Breast epithelium (tissue), 3 donors: Measurements from ENCODE around the gene CCDC183.
"Not testable (repeated sequence)": the region's sequence is repeated elsewhere in the genome, so short reads cannot be mapped to it uniquely, and the experiment has no call there.

Experiments used
- CTCF ChIP-seq, 3 donors: fragments of 450-650 bp; IDR thresholded peaks; one replicate each; pipeline ENCODE4 v1.5.1; 2016 to 2017; ENCODE audit warnings: antibody characterized with exemption in 3 of 3, mild to moderate bottlenecking in 3 of 3, moderate library complexity in 3 of 3
- POLR2A ChIP-seq: fragments of 450-650 bp; IDR thresholded peaks from one replicate; pipeline ENCODE4 v1.6.1; 2016; ENCODE audit warnings: antibody characterized with exemption, mild to moderate bottlenecking, moderate library complexity

GRCh38 chr9:136788644-136789522 lies 7.3 kb upstream of the CCDC183 start:
- TF ChIP-seq POLR2A; CTCF (IDR thresholded peaks at IDR 0.05): not testable (repeated sequence)
